Mucosa of stomach (tissue), 1 donor: ENCODE measurements around the gene GPR3.

Experiments
- H3K27me3 ChIP-seq: one replicate; pipeline ENCODE4 v1.7.0; 2013; ENCODE audit warnings: mild to moderate bottlenecking, low read length; ENCODE audit not compliant: control insufficient read depth, insufficient read depth
- H3K36me3 ChIP-seq: one replicate; pipeline ENCODE4 v1.7.0; 2013; ENCODE audit warnings: low read length; ENCODE audit not compliant: control insufficient read depth, insufficient read depth
- H3K4me1 ChIP-seq: one replicate; pipeline ENCODE4 v1.7.0; 2013; ENCODE audit warnings: mild to moderate bottlenecking, low read length; ENCODE audit not compliant: control insufficient read depth, insufficient read depth
- H3K4me3 ChIP-seq: one replicate; pipeline ENCODE4 v1.7.0; 2013; ENCODE audit warnings: low read length
- H3K9ac ChIP-seq: one replicate; pipeline ENCODE4 v1.7.0; 2013; ENCODE audit warnings: mild to moderate bottlenecking, low read length, moderate library complexity
- H3K9me3 ChIP-seq: one replicate; pipeline ENCODE4 v1.7.0; 2013; ENCODE audit warnings: mild to moderate bottlenecking, low read length, moderate library complexity; ENCODE audit not compliant: control insufficient read depth
- donor health status: Pancreatic carcinoma.

Gene GPR3

GRCh38 chr1:27392096-27392777 is at the start of gene GPR3:
Gene GPR3 (plus strand): TSS chr1:27392622. CDS start chr1:27393799, 1,177 bp downstream.
- H3K27me3 ChIP-seq: no peaks in the 10 kb centered on the region
- no peaks in the 10 kb centered on the region for H3K9me3 ChIP-seq
- no peaks in the 10 kb centered on the region for H3K36me3 ChIP-seq
- H3K4me1 ChIP-seq: peaks cover 20% of the 10 kb centered on the region
- H3K9ac ChIP-seq: peak within 1 kb of the TSS; percentile 56
- no peak within 1 kb of the TSS for H3K4me3 ChIP-seq

- Histone ChIP-seq H3K9ac (peak overlapping the region; percentile 73), H3K27me3 (no peaks in the 10 kb centered on the region), H3K4me3 (peak overlapping the region; percentile 46), H3K9me3 (no peaks in the 10 kb centered on the region), H3K36me3 (no peaks in the 10 kb centered on the region), H3K4me1 (peaks cover 31% of the 10 kb centered on the region)
These were observed 49.4 kb upstream of the GPR3 start for GRCh38 chr1:27342778-27343638.

GRCh38 chr1:27343639-27344025 is 48.8 kb upstream of the GPR3 start:
- Histone ChIP-seq H3K4me1 (peaks cover 32% of the 10 kb centered on the region), H3K9me3 (no peaks in the 10 kb centered on the region), H3K36me3 (no peaks in the 10 kb centered on the region), H3K9ac (peak overlapping the region; percentile 73), H3K4me3 (peak overlapping the region; percentile 46), H3K27me3 (no peaks in the 10 kb centered on the region)

GRCh38 chr1:27345272-27345671 is 47.1 kb upstream of the GPR3 start:
- Histone ChIP-seq H3K9ac (no peak overlapping the region), H3K27me3 (peaks cover 5% of the 10 kb centered on the region), H3K9me3 (no peaks in the 10 kb centered on the region), H3K4me3 (no peak overlapping the region), H3K4me1 (peaks cover 41% of the 10 kb centered on the region), H3K36me3 (no peaks in the 10 kb centered on the region)

GRCh38 chr1:27346357-27346756 is 46.1 kb upstream of the GPR3 start:
- Histone ChIP-seq H3K9me3 (no peaks in the 10 kb centered on the region), H3K4me3 (no peak overlapping the region), H3K9ac (no peak overlapping the region), H3K4me1 (peaks cover 40% of the 10 kb centered on the region), H3K36me3 (no peaks in the 10 kb centered on the region), H3K27me3 (peaks cover 5% of the 10 kb centered on the region)

- Histone ChIP-seq H3K27me3 (peaks cover 5% of the 10 kb centered on the region), H3K9me3 (no peaks in the 10 kb centered on the region), H3K9ac (no peak overlapping the region), H3K36me3 (no peaks in the 10 kb centered on the region), H3K4me1 (peaks cover 36% of the 10 kb centered on the region), H3K4me3 (no peak overlapping the region)
These were observed 45.3 kb upstream of the GPR3 start for GRCh38 chr1:27346991-27347624.

- Histone ChIP-seq H3K9ac (peak overlapping the region; percentile 61), H3K4me1 (peaks cover 21% of the 10 kb centered on the region), H3K4me3 (peak overlapping the region; percentile 18), H3K9me3 (no peaks in the 10 kb centered on the region), H3K27me3 (peaks cover 5% of the 10 kb centered on the region), H3K36me3 (no peaks in the 10 kb centered on the region)
These were observed 43.3 kb upstream of the GPR3 start for GRCh38 chr1:27348861-27349783.

- H3K4me1 ChIP-seq: peaks cover 21% of the 10 kb centered on the region
- peak overlapping the region; percentile 18 for H3K4me3 ChIP-seq
These were observed 42.4 kb upstream of the GPR3 start for GRCh38 chr1:27349784-27350662.

GRCh38 chr1:27350663-27351540 is 41.5 kb upstream of the GPR3 start:
- Histone ChIP-seq H3K36me3 (no peaks in the 10 kb centered on the region), H3K27me3 (peaks cover 5% of the 10 kb centered on the region), H3K4me3 (no peak overlapping the region), H3K9ac (no peak overlapping the region), H3K9me3 (no peaks in the 10 kb centered on the region), H3K4me1 (peaks cover 21% of the 10 kb centered on the region)

More at GRCh38 chr1:27349784-27350662, 42.4 kb upstream of the GPR3 start:
- peak overlapping the region; percentile 61 for H3K9ac ChIP-seq
- peaks cover 5% of the 10 kb centered on the region for H3K27me3 ChIP-seq
- H3K9me3 ChIP-seq: no peaks in the 10 kb centered on the region
- H3K36me3 ChIP-seq: no peaks in the 10 kb centered on the region

- H3K9me3 ChIP-seq: no peaks in the 10 kb centered on the region
- no peaks in the 10 kb centered on the region for H3K36me3 ChIP-seq
- H3K4me1 ChIP-seq: peaks cover 28% of the 10 kb centered on the region
- peaks cover 5% of the 10 kb centered on the region for H3K27me3 ChIP-seq
- H3K4me3 ChIP-seq: no peak overlapping the region
- H3K9ac ChIP-seq: no peak overlapping the region
These were observed 40.8 kb upstream of the GPR3 start for GRCh38 chr1:27351541-27352107.
